ENCODE results near the gene AZU1. TPM values are rescaled to one million over a fixed set of nuclear protein-coding genes. Genes with fewer than 3 reads are reported as not detected.
A peak's percentile ranks its signal among the peaks of the same experiment; 100 is the strongest.
"Not testable (repeated sequence)": the region's sequence is repeated elsewhere in the genome, so short reads cannot be mapped to it uniquely, and the experiment has no call there.

The AZU1 gene
- total RNA-seq, 1 experiment from 2014 or later: not detected

GRCh38 chr19:843180-843835, 15.7 kb downstream of the AZU1 start:
- H3K4me3 ChIP-seq: no peak overlapping the region

GRCh38 chr19:843836-844545, 16.4 kb downstream of the AZU1 start:
- Histone ChIP-seq H3K4me3 (no peak overlapping the region), H3K9me3 (replicated peaks) (no peaks in the 10 kb centered on the region), H3K27me3 (replicated peaks) (peaks cover 40% of the 10 kb centered on the region), H3K4me1 (replicated peaks) (peaks cover 9% of the 10 kb centered on the region), H3K27ac (no peak overlapping the region), H3K36me3 (no peaks in the 10 kb centered on the region)
- DNase-seq (ENCODE audit: low read depth in 1 of 2, low spot score in 2 of 2): no peak

More at GRCh38 chr19:843180-843835, 15.7 kb downstream of the AZU1 start:
- Histone ChIP-seq H3K27me3 (replicated peaks) (peaks cover 40% of the 10 kb centered on the region), H3K36me3 (no peaks in the 10 kb centered on the region), H3K4me1 (replicated peaks) (peaks cover 13% of the 10 kb centered on the region), H3K9me3 (replicated peaks) (no peaks in the 10 kb centered on the region), H3K27ac (no peak overlapping the region)
- no peak for DNase-seq (ENCODE audit: low read depth in 1 of 2, low spot score in 2 of 2)

DNA sequence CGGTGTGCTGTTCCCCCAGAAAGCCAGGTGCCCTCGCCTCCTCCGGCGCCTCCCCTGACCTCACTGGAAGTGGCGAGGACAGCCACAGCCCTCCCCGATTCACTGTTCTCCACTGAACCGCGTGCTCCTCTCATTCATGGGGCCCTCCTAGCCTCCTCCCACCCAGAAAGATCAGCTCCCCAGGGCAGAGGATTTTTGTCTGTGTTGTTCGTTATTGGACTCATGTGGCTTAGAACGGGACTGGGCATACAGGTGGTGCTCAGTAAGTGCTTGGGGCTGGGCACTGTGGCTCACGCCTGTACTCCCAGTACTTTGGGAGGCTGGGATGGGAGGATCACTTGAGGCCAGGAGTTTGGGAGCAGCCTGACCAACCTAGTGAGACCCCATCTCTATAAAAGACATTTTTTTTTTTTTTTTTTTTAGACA, 16.9 kb downstream of the AZU1 start:
- H3K4me1 ChIP-seq (replicated peaks): peaks cover 8% of the 10 kb centered on the region
- H3K9me3 ChIP-seq (replicated peaks): no peaks in the 10 kb centered on the region
- no peaks in the 10 kb centered on the region for H3K36me3 ChIP-seq
- H3K27ac ChIP-seq: no peak overlapping the region
- DNase-seq (ENCODE audit: low read depth in 1 of 2, low spot score in 2 of 2): no peak
- peaks cover 40% of the 10 kb centered on the region for H3K27me3 ChIP-seq (replicated peaks)
- no peak overlapping the region for H3K4me3 ChIP-seq

DNA sequence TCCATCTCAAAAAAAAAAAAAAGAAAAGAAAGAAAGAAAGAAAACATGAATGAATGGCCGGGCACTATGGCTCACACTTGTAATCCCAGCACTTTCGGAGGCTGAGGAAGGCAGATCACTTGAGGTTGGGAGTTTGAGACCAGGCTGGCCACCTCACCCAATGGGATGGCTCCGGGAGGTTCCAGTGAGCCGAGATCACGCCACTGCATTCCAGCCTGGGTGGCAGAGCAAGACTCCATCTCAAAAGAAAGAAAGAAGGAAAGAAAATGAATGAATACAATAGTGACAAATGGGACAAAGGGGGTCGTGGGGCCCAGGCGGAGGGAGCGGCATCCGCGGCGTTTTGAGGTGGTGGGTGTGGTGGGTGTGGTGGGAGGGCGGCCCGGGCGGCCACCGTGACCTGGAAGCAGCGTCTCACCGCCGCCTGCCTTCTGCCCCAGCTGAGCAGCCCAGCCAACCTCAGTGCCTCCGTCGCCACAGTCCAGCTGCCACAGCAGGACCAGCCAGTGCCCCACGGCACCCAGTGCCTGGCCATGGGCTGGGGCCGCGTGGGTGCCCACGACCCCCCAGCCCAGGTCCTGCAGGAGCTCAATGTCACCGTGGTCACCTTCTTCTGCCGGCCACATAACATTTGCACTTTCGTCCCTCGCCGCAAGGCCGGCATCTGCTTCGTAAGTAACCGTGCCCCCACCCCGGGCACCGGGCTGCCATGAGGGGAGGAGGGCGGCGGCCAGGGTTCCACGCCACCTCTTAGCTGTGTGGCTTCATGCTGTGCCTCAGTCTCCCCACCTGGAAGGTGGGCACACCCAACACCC, 18.3 kb downstream of the AZU1 start:
- Histone ChIP-seq H3K36me3 (no peaks in the 10 kb centered on the region), H3K4me1 (replicated peaks) (peaks cover 14% of the 10 kb centered on the region), H3K4me3 (no peak overlapping the region), H3K27ac (no peak overlapping the region), H3K9me3 (replicated peaks) (no peaks in the 10 kb centered on the region), H3K27me3 (replicated peaks) (peaks cover 40% of the 10 kb centered on the region)
- no peak for DNase-seq (ENCODE audit: low read depth in 1 of 2, low spot score in 2 of 2)

- DNase-seq (ENCODE audit: low read depth in 1 of 2, low spot score in 2 of 2): no peak
- H3K27ac ChIP-seq: no peak overlapping the region
- H3K9me3 ChIP-seq (replicated peaks): no peaks in the 10 kb centered on the region
- H3K36me3 ChIP-seq: no peaks in the 10 kb centered on the region
- peaks cover 11% of the 10 kb centered on the region for H3K4me1 ChIP-seq (replicated peaks)
- H3K27me3 ChIP-seq (replicated peaks): peaks cover 30% of the 10 kb centered on the region
- no peak overlapping the region for H3K4me3 ChIP-seq
Observed at GRCh38 chr19:848386-848921, 20.8 kb downstream of the AZU1 start.

GRCh38 chr19:849195-849594, 21.6 kb downstream of the AZU1 start:
- not testable (repeated sequence) for H3K27ac ChIP-seq; DNase-seq (ENCODE audit: low read depth in 1 of 2, low spot score in 2 of 2); H3K4me1 ChIP-seq (replicated peaks)

GRCh38 chr19:850221-850978, 22.8 kb downstream of the AZU1 start:
- Histone ChIP-seq H3K27me3 (replicated peaks) (peaks cover 16% of the 10 kb centered on the region), H3K4me3 (no peak overlapping the region), H3K27ac (no peak overlapping the region), H3K36me3 (no peaks in the 10 kb centered on the region), H3K9me3 (replicated peaks) (no peaks in the 10 kb centered on the region), H3K4me1 (replicated peaks) (peaks cover 7% of the 10 kb centered on the region)
- DNase-seq (ENCODE audit: low read depth in 1 of 2, low spot score in 2 of 2): peak; percentile 42 to 69

More at GRCh38 chr19:849195-849594, 21.6 kb downstream of the AZU1 start:
- H3K27me3 ChIP-seq (replicated peaks): peaks cover 25% of the 10 kb centered on the region
- H3K4me3 ChIP-seq; H3K36me3 ChIP-seq; H3K9me3 ChIP-seq (replicated peaks): not testable (repeated sequence)

DNA sequence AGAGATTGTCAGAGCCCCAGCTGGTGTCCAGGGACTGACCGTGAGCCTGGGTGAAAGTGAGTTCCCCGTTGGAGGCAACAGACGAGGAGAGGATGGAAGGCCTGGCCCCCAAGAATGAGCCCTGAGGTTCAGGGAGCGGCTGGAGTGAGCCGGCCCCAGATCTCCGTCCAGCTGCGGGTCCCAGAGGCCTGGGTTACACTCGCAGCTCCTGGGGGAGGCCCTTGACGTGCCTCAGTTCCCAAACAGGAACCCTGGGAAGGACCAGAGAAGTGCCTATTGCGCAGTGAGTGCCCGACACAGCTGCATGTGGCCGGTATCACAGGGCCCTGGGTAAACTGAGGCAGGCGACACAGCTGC, 23.3 kb downstream of the AZU1 start:
- peaks cover 7% of the 10 kb centered on the region for H3K4me1 ChIP-seq (replicated peaks)
- no peak overlapping the region for H3K4me3 ChIP-seq
- H3K36me3 ChIP-seq: no peaks in the 10 kb centered on the region
- H3K9me3 ChIP-seq (replicated peaks): no peaks in the 10 kb centered on the region
- no peak overlapping the region for H3K27ac ChIP-seq
- DNase-seq (ENCODE audit: low read depth in 1 of 2, low spot score in 2 of 2): no peak
- H3K27me3 ChIP-seq (replicated peaks): peaks cover 13% of the 10 kb centered on the region

DNA sequence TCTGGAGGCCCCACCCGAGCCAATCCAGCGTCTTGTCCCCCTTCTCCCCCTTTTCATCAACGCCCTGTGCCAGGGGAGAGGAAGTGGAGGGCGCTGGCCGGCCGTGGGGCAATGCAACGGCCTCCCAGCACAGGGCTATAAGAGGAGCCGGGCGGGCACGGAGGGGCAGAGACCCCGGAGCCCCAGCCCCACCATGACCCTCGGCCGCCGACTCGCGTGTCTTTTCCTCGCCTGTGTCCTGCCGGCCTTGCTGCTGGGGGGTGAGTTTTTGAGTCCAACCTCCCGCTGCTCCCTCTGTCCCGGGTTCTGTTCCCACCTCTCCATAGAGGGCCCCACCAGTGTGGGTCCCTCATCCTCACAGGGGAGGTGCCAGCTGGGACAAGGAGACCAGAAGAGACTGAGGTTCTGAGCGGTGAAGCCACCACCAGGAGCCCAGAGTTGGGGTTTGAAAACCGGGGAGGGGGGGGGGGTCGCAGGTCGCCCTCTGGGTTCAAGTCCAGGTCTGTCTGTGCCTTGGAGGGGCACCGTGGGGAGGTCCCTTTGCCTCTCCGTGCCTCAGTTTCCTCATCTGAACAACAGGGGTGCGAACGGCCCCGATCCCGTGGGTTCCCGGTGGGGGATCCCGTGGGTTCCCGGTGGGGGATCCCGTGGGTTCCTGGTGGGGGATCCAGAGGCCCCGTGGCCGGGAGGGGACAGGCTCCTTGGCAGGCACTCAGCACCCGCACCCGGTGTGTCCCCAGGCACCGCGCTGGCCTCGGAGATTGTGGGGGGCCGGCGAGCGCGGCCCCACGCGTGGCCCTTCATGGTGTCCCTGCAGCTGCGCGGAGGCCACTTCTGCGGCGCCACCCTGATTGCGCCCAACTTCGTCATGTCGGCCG, 24.7 kb downstream of the AZU1 start, which contains the start of gene ELANE:
Gene ELANE, plus strand, starts transcription at position 168 of the 878 bp plus-strand sequence. Its CDS starts 26 bp downstream, at position 194.
- H3K4me3 ChIP-seq: no peak within 1 kb of the TSS
- H3K4me1 ChIP-seq (replicated peaks): peaks cover 7% of the 10 kb centered on the region
- DNase-seq (ENCODE audit: low read depth in 1 of 2, low spot score in 2 of 2): no peak
- no peaks in the 10 kb centered on the region for H3K36me3 ChIP-seq
- H3K9me3 ChIP-seq (replicated peaks): no peaks in the 10 kb centered on the region
- H3K27ac ChIP-seq: no peak within 1 kb of the TSS
- H3K27me3 ChIP-seq (replicated peaks): peaks cover 3% of the 10 kb centered on the region; the same call in 1 of the 2 replicates

- Histone ChIP-seq H3K27ac (no peak overlapping the region), H3K27me3 (replicated peaks) (no peaks in the 10 kb centered on the region), H3K4me3 (no peak overlapping the region), H3K9me3 (replicated peaks) (no peaks in the 10 kb centered on the region), H3K4me1 (replicated peaks) (peaks cover 7% of the 10 kb centered on the region), H3K36me3 (no peaks in the 10 kb centered on the region)
- no peak for DNase-seq (ENCODE audit: low read depth in 1 of 2, low spot score in 2 of 2)
Observed at GRCh38 chr19:853014-853585, 25.5 kb downstream of the AZU1 start.

DNA sequence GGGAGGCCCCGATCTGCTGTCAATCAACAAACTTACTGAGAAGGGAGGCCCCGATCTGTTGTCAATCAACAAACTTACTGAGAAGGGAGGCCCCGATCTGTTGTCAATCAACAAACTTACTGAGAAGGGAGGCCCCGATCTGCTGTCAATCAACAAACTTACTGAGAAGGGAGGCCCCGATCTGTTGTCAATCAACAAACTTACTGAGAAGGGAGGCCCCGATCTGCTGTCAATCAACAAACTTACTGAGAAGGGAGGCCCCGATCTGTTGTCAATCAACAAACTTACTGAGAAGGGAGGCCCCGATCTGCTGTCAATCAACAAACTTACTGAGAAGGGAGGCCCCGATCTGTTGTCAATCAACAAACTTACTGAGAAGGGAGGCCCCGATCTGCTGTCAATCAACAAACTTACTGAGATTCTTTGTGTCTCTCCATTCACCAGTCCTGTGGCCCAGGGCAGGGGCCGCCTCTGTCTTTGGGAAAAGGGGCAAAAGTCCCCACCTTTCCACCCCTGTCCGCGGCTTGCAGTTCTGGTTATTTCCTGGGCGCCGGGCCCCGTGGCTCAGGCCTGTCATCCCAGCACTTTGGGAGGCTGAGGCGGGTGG, 26.1 kb downstream of the AZU1 start:
- not testable (repeated sequence) for H3K9me3 ChIP-seq (replicated peaks); DNase-seq (ENCODE audit: low read depth in 1 of 2, low spot score in 2 of 2); H3K4me1 ChIP-seq (replicated peaks); H3K27ac ChIP-seq; H3K36me3 ChIP-seq; H3K27me3 ChIP-seq (replicated peaks); H3K4me3 ChIP-seq

- Histone ChIP-seq H3K27me3 (replicated peaks) (no peaks in the 10 kb centered on the region), H3K9me3 (replicated peaks) (no peaks in the 10 kb centered on the region), H3K4me1 (replicated peaks) (peaks cover 7% of the 10 kb centered on the region), H3K27ac (no peak overlapping the region), H3K36me3 (no peaks in the 10 kb centered on the region), H3K4me3 (no peak overlapping the region)
- no peak for DNase-seq (ENCODE audit: low read depth in 1 of 2, low spot score in 2 of 2)
Observed at GRCh38 chr19:854549-854948, 26.9 kb downstream of the AZU1 start.

Measured in SJSA1 (cell line).